ENCODE data around the gene FAM32A.

Gene FAM32A

DNA sequence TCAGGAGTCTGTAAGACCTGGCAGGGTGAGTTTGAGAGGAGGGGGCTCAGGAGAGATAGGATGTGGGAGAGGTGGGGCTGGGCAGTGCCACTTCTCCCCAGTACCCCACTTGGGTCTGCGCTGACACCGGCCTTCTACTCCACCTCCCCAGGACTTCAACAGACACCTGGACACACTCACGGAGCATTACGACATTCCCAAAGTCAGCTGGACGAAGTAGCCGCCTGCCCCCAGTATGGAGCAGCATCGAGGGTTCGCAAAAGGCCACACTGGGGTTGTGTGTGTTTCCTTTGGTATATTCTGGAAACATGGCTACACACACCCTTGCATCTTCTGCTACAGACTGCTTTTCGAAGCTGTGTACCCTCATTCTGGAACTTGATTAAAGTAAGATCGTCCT, 5.5 kb downstream of the FAM32A start:
- H3K9me2 ChIP-seq (replicated peaks; ENCODE audit: low read depth, low read length), result no peaks in the 10 kb centered on the region
- no peaks in the 10 kb centered on the region for H3K27me3 ChIP-seq (ENCODE audit: insufficient read depth, low read length, poor library complexity, severe bottlenecking)
- no peaks in the 10 kb centered on the region for H3F3A ChIP-seq (ENCODE audit: low read depth)
- H3K79me2 ChIP-seq (ENCODE audit: insufficient read depth, low read length), result peaks cover 45% of the 10 kb centered on the region
- TF ChIP-seq EZH2phosphoT487 (IDR thresholded peaks at IDR 0.05; ENCODE audit: borderline replicate concordance) (no peak), CTCF (conservative IDR thresholded peaks at IDR 0.05; ENCODE audit: low read length) (no peak)
- no peak overlapping the region for H3K9ac ChIP-seq (ENCODE audit: low read depth, low read length, poor library complexity, severe bottlenecking)
- H2AFZ ChIP-seq (ENCODE audit: low read length), result no peak overlapping the region
- H3K9me3 ChIP-seq (ENCODE audit: insufficient read depth, low read depth, low read length), result no peaks in the 10 kb centered on the region
- H3K36me3 ChIP-seq (ENCODE audit: insufficient read depth, low read length), result peaks cover 33% of the 10 kb centered on the region; the same call in 1 of the 2 replicates
- H3K4me1 ChIP-seq (ENCODE audit: insufficient read depth, low read length, poor library complexity, severe bottlenecking), result peaks cover 20% of the 10 kb centered on the region
- no peak overlapping the region for H3K4me3 ChIP-seq (ENCODE audit: low read length, poor library complexity, severe bottlenecking)
- no peak overlapping the region for H3K4me2 ChIP-seq (ENCODE audit: low read depth, low read length, poor library complexity, severe bottlenecking)
- H4K20me1 ChIP-seq (ENCODE audit: insufficient read depth, low read length, poor library complexity, severe bottlenecking), result peaks cover 22% of the 10 kb centered on the region

GRCh38 chr19:16191216-16191908, 6.2 kb downstream of the FAM32A start:
- Histone ChIP-seq H3K79me2 (ENCODE audit: insufficient read depth, low read length) (peaks cover 39% of the 10 kb centered on the region), H3K9me3 (ENCODE audit: insufficient read depth, low read depth, low read length) (no peaks in the 10 kb centered on the region), H4K20me1 (ENCODE audit: insufficient read depth, low read length, poor library complexity, severe bottlenecking) (peaks cover 16% of the 10 kb centered on the region), H2AFZ (ENCODE audit: low read length) (no peak overlapping the region), H3K9ac (ENCODE audit: low read depth, low read length, poor library complexity, severe bottlenecking) (no peak overlapping the region), H3K27me3 (ENCODE audit: insufficient read depth, low read length, poor library complexity, severe bottlenecking) (no peaks in the 10 kb centered on the region), H3K9me2 (replicated peaks; ENCODE audit: low read depth, low read length) (no peaks in the 10 kb centered on the region), H3K36me3 (ENCODE audit: insufficient read depth, low read length) (peaks cover 33% of the 10 kb centered on the region; the same call in 1 of the 2 replicates), H3K4me3 (ENCODE audit: low read length, poor library complexity, severe bottlenecking) (no peak overlapping the region), H3F3A (ENCODE audit: low read depth) (no peaks in the 10 kb centered on the region), H3K4me2 (ENCODE audit: low read depth, low read length, poor library complexity, severe bottlenecking) (no peak overlapping the region), H3K4me1 (ENCODE audit: insufficient read depth, low read length, poor library complexity, severe bottlenecking) (peaks cover 14% of the 10 kb centered on the region)
- TF ChIP-seq EZH2phosphoT487 (IDR thresholded peaks at IDR 0.05; ENCODE audit: borderline replicate concordance) (no peak), CTCF (conservative IDR thresholded peaks at IDR 0.05; ENCODE audit: low read length) (no peak)

GRCh38 chr19:16193466-16193865, 8.3 kb downstream of the FAM32A start:
- H3K27me3 ChIP-seq (ENCODE audit: insufficient read depth, low read length, poor library complexity, severe bottlenecking), result no peaks in the 10 kb centered on the region
- no peak overlapping the region for H3K4me2 ChIP-seq (ENCODE audit: low read depth, low read length, poor library complexity, severe bottlenecking)
- peaks cover 25% of the 10 kb centered on the region for H3K79me2 ChIP-seq (ENCODE audit: insufficient read depth, low read length)
- no peak for TF ChIP-seq CTCF (conservative IDR thresholded peaks at IDR 0.05; ENCODE audit: low read length)
- TF ChIP-seq EZH2phosphoT487 (IDR thresholded peaks at IDR 0.05; ENCODE audit: borderline replicate concordance), result no peak
- peaks cover 31% of the 10 kb centered on the region; the same call in 1 of the 2 replicates for H3K36me3 ChIP-seq (ENCODE audit: insufficient read depth, low read length)
- H3K9ac ChIP-seq (ENCODE audit: low read depth, low read length, poor library complexity, severe bottlenecking), result no peak overlapping the region
- H3K4me3 ChIP-seq (ENCODE audit: low read length, poor library complexity, severe bottlenecking), result no peak overlapping the region
- no peaks in the 10 kb centered on the region for H3K9me3 ChIP-seq (ENCODE audit: insufficient read depth, low read depth, low read length)
- no peaks in the 10 kb centered on the region for H3K9me2 ChIP-seq (replicated peaks; ENCODE audit: low read depth, low read length)
- no peak overlapping the region for H2AFZ ChIP-seq (ENCODE audit: low read length)
- H3F3A ChIP-seq (ENCODE audit: low read depth), result no peaks in the 10 kb centered on the region
- H3K4me1 ChIP-seq (ENCODE audit: insufficient read depth, low read length, poor library complexity, severe bottlenecking), result peaks cover 12% of the 10 kb centered on the region
- H4K20me1 ChIP-seq (ENCODE audit: insufficient read depth, low read length, poor library complexity, severe bottlenecking), result peaks cover 2% of the 10 kb centered on the region
